Mesothelial cell of epicardium (in vitro differentiated cells): ENCODE results near the gene SEMG2. TPM values are rescaled to one million over a fixed set of nuclear protein-coding genes. Genes with fewer than 3 reads are reported as not detected.

Experiments used
- DNase-seq, 2 experiments: peaks; one replicate each; pipeline ENCODE4 v3.0.0; 2021; ENCODE audit warnings: low spot score in 2 of 2; ENCODE audit not compliant: unreplicated experiment in 2 of 2
- H3K27ac Mint-ChIP-seq: 2 replicates; pipeline ENCODE4 v1.8.0; 2021; ENCODE audit warnings: mixed read lengths
- H3K27me3 Mint-ChIP-seq: 2 replicates; pipeline ENCODE4 v1.8.0; 2021; ENCODE audit warnings: low read depth, mixed read lengths
- H3K36me3 Mint-ChIP-seq: 2 replicates; pipeline ENCODE4 v1.8.0; 2021; ENCODE audit warnings: mixed read lengths
- H3K4me1 Mint-ChIP-seq: 2 replicates; pipeline ENCODE4 v1.8.0; 2021; ENCODE audit warnings: mixed read lengths
- H3K4me3 Mint-ChIP-seq: 2 replicates; pipeline ENCODE4 v1.8.0; 2021; ENCODE audit warnings: mild to moderate bottlenecking, moderate library complexity, mixed read lengths
- H3K9me3 Mint-ChIP-seq: 2 replicates; pipeline ENCODE4 v1.8.0; 2021; ENCODE audit warnings: mixed read lengths
- total RNA-seq: library from RNA; stranded (reverse); gene quantifications from 3 replicates; pipeline ENCODE4 v1.2.1, GENCODE V29; 2021
- TF ChIP-seq, protein P1 (sequence below): fragments of 200-600 bp; sonication (generic); IDR thresholded peaks from one replicate; pipeline ENCODE4 v1.5.0; 2021; ENCODE audit warnings: antibody characterized with exemption; ENCODE audit not compliant: unreplicated experiment

Gene SEMG2
- total RNA-seq, 1 donor from 2014 or later = not detected

DNA sequence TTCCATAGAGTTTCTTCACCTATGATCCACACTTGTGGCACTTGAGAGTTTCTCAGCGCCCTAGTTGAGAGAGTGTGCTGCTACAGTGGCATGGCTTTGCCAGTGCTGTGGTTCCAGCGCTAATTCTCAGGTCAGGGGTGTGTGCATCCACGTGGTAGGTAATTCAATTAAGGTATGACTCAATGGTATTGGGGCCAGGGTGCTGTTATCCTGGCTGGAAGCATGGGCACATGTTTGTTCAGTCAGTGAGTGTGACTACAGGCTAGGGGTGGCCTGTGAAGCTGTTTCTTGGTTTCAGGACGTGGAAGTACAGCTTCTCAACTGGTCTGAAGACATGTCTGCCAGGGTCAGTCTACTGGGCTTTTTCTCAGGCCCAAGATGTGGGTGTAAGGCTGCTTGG is 3.0 kb upstream of the SEMG2 start:
- no peak for DNase-seq
- no peak overlapping the region for H3K4me3 Mint-ChIP-seq
- peaks cover 36% of the 10 kb centered on the region for H3K27me3 Mint-ChIP-seq
- no peaks in the 10 kb centered on the region for H3K36me3 Mint-ChIP-seq
- H3K27ac Mint-ChIP-seq = no peak overlapping the region
- H3K4me1 Mint-ChIP-seq = no peaks in the 10 kb centered on the region
- no peaks in the 10 kb centered on the region for H3K9me3 Mint-ChIP-seq
- TF ChIP-seq, protein P1, sequence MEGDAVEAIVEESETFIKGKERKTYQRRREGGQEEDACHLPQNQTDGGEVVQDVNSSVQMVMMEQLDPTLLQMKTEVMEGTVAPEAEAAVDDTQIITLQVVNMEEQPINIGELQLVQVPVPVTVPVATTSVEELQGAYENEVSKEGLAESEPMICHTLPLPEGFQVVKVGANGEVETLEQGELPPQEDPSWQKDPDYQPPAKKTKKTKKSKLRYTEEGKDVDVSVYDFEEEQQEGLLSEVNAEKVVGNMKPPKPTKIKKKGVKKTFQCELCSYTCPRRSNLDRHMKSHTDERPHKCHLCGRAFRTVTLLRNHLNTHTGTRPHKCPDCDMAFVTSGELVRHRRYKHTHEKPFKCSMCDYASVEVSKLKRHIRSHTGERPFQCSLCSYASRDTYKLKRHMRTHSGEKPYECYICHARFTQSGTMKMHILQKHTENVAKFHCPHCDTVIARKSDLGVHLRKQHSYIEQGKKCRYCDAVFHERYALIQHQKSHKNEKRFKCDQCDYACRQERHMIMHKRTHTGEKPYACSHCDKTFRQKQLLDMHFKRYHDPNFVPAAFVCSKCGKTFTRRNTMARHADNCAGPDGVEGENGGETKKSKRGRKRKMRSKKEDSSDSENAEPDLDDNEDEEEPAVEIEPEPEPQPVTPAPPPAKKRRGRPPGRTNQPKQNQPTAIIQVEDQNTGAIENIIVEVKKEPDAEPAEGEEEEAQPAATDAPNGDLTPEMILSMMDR = no peak

DNA sequence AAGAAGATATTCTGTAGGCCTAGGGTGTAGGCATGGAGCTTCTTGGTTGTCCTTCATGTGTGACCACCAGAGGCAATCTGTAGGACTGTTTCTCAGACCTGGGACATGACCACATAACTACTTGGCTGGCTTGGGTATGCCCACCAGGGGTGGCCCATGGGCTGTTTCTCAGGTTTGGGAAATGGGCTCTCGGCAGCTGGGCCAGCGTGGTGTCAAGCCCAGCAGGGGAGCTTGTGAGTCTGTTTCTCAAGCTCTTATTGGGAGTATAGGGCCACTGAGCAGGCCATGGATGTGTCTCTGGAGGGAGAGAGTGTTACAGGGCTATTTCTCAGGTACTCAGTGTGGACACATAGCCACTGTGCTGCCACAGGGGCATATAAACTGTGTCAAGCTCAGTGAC is 2.5 kb upstream of the SEMG2 start:
- Mint-ChIP-seq H3K27ac (no peak overlapping the region), H3K4me3 (no peak overlapping the region), H3K27me3 (peaks cover 36% of the 10 kb centered on the region), H3K36me3 (no peaks in the 10 kb centered on the region), H3K9me3 (no peaks in the 10 kb centered on the region), H3K4me1 (no peaks in the 10 kb centered on the region)
- DNase-seq = no peak
- TF ChIP-seq, protein P1 = no peak

DNA sequence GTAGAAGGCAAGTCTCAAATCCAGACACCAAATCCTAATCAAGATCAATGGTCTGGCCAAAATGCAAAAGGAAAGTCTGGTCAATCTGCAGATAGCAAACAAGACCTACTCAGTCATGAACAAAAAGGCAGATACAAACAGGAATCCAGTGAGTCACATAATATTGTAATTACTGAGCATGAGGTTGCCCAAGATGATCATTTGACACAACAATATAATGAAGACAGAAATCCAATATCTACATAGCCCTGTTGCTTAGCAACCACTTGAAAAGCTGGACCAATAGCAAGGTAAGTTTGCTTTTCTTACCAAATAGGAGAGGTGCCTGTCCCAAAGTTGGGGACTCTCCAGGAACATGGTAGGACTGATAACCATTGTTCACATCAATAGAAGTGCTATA is 2.0 kb downstream of the SEMG2 start:
- no peak for DNase-seq
- no peak overlapping the region for H3K27ac Mint-ChIP-seq
- H3K27me3 Mint-ChIP-seq = peaks cover 63% of the 10 kb centered on the region
- H3K4me1 Mint-ChIP-seq = no peaks in the 10 kb centered on the region
- H3K4me3 Mint-ChIP-seq = no peak overlapping the region
- H3K9me3 Mint-ChIP-seq = no peaks in the 10 kb centered on the region
- TF ChIP-seq, protein P1 = no peak
- H3K36me3 Mint-ChIP-seq = no peaks in the 10 kb centered on the region

GRCh38 chr20:45226287-45226686 is 5.1 kb downstream of the SEMG2 start:
- H3K4me1 Mint-ChIP-seq = no peaks in the 10 kb centered on the region
- no peak for DNase-seq
- H3K9me3 Mint-ChIP-seq = no peaks in the 10 kb centered on the region
- H3K27me3 Mint-ChIP-seq = peaks cover 77% of the 10 kb centered on the region
- TF ChIP-seq, protein P1 = no peak
- H3K36me3 Mint-ChIP-seq = no peaks in the 10 kb centered on the region
- H3K27ac Mint-ChIP-seq = no peak overlapping the region
- no peak overlapping the region for H3K4me3 Mint-ChIP-seq

- Mint-ChIP-seq H3K4me1 (no peaks in the 10 kb centered on the region), H3K9me3 (peaks cover 6% of the 10 kb centered on the region), H3K36me3 (no peaks in the 10 kb centered on the region), H3K27ac (no peak overlapping the region), H3K27me3 (peaks cover 76% of the 10 kb centered on the region), H3K4me3 (no peak overlapping the region)
- TF ChIP-seq, protein P1 = no peak
- DNase-seq = no peak
These were observed 8.3 kb downstream of the SEMG2 start for GRCh38 chr20:45229264-45230056.

DNA sequence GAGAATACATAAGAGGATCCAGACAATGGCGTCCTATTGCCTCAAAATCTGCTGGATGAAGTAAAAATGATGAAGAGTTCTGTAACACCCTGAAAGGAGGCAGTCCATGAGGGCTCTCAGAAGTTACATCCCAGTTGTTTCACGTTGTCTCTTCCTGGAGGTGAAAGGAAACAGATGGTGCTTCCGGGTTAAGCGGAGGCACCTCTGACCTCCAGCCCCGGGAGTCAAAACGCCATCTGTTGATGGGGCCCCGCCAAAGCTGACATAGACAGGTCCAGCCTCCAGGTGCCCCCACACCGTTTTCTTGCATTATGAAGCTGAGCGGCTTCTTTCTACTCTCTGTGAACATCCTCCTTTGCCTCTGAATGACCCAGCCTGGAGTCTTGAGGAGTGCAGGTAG is 9.5 kb downstream of the SEMG2 start:
- Mint-ChIP-seq H3K4me3 (no peak overlapping the region), H3K27me3 (peaks cover 69% of the 10 kb centered on the region), H3K4me1 (no peaks in the 10 kb centered on the region), H3K27ac (no peak overlapping the region), H3K36me3 (no peaks in the 10 kb centered on the region), H3K9me3 (peaks cover 13% of the 10 kb centered on the region)
- DNase-seq = no peak
- TF ChIP-seq, protein P1 = no peak
